GM23248 (cell line): Measurements from ENCODE around the gene TMC1. TPM values are rescaled to one million over a fixed set of nuclear protein-coding genes. Genes with fewer than 3 reads are reported as not detected.

Source experiments
- DNase-seq: peaks from one replicate; pipeline ENCODE4 v3.0.0-alpha.2; 2015
- H2AFZ ChIP-seq: fragments of 200-600 bp; sonication (generic); 2 replicates; pipeline ENCODE4 v1.6.1; 2016; ENCODE audit warnings: antibody characterized with exemption
- H3F3A ChIP-seq: fragments of 200-600 bp; sonication (generic); 2 replicates; pipeline ENCODE4 v1.6.1; 2016; ENCODE audit warnings: mild to moderate bottlenecking, antibody characterized with exemption, mixed run types; ENCODE audit not compliant: insufficient read depth
- H3K27ac ChIP-seq: fragments of 200-600 bp; sonication (generic); 2 replicates; pipeline ENCODE4 v1.5.1; 2016; ENCODE audit warnings: mild to moderate bottlenecking
- H3K27me3 ChIP-seq: fragments of 200-600 bp; sonication (generic); replicated peaks from 2 replicates; pipeline ENCODE4 v1.6.1; 2016; ENCODE audit warnings: mild to moderate bottlenecking; ENCODE audit not compliant: insufficient read depth
- H3K36me3 ChIP-seq: fragments of 200-600 bp; sonication (generic); 2 replicates; pipeline ENCODE4 v1.6.1; 2016; ENCODE audit warnings: low read depth, mild to moderate bottlenecking
- H3K4me1 ChIP-seq: fragments of 200-600 bp; sonication (generic); 2 replicates; pipeline ENCODE4 v1.6.1; 2016; ENCODE audit warnings: mild to moderate bottlenecking; ENCODE audit not compliant: insufficient read depth
- H3K4me2 ChIP-seq: fragments of 200-600 bp; sonication (generic); one replicate; pipeline ENCODE4 v1.6.1; 2016; ENCODE audit warnings: mild to moderate bottlenecking; ENCODE audit not compliant: unreplicated experiment
- H3K4me3 ChIP-seq: fragments of 200-600 bp; sonication (generic); 2 replicates; pipeline ENCODE4 v1.5.1; 2016; ENCODE audit warnings: mild to moderate bottlenecking
- H3K79me2 ChIP-seq: fragments of 200-600 bp; sonication (generic); 2 replicates; pipeline ENCODE4 v1.6.1; 2016; ENCODE audit warnings: mild to moderate bottlenecking; ENCODE audit not compliant: insufficient read depth
- H3K9ac ChIP-seq: fragments of 200-600 bp; sonication (generic); 2 replicates; pipeline ENCODE4 v1.6.1; 2016; ENCODE audit warnings: mild to moderate bottlenecking
- H3K9me2 ChIP-seq: fragments of 200-600 bp; sonication (generic); 2 replicates; pipeline ENCODE4 v1.6.1; 2016; ENCODE audit warnings: mixed run types, mild to moderate bottlenecking, moderate library complexity; ENCODE audit not compliant: insufficient read depth
- H3K9me3 ChIP-seq: fragments of 200-600 bp; sonication (generic); one replicate; pipeline ENCODE4 v1.6.1; 2017; ENCODE audit warnings: low read depth
- H4K20me1 ChIP-seq: fragments of 200-600 bp; sonication (generic); 2 replicates; pipeline ENCODE4 v1.6.0; 2016; ENCODE audit not compliant: insufficient read depth
- EZH2 ChIP-seq: fragments of 200-600 bp; sonication (generic); IDR thresholded peaks from 2 replicates; pipeline ENCODE4 v1.6.1; 2018; ENCODE audit warnings: antibody characterized with exemption, mild to moderate bottlenecking; ENCODE audit not compliant: insufficient read depth, poor library complexity, severe bottlenecking
- EZH2phosphoT487 ChIP-seq: fragments of 200-600 bp; sonication (generic); IDR thresholded peaks from 2 replicates; pipeline ENCODE4 v1.6.1; 2018; ENCODE audit warnings: antibody characterized with exemption, moderate library complexity, mild to moderate bottlenecking, low read depth; ENCODE audit not compliant: insufficient read depth
- WGBS, 2 experiments: methylation state at CpG; one replicate each; pipeline ENCODE4 v1.1.6; 2015 to 2017; ENCODE audit warnings: low lambda C conversion rate in 2 of 2, low coverage in 1 of 2; ENCODE audit errors: missing lambda C conversion rate in 2 of 2; 5-methylcytosine and 5-hydroxymethylcytosine counted together
- in situ Hi-C: fragments of 300-500 bp; cut with MboI; formaldehyde crosslinking; loops from 2 replicates; pipeline ENCODE4 v1.15.0; 2020
- polyA plus RNA-seq: library from polyadenylated mRNA; unstranded; fragments of >200 nt; fragmentation: Nextera tagmentation; extraction: Ambion mirVana; gene quantifications from 2 replicates; pipeline ENCODE4 v1.2.1, GENCODE V29; 2016
- total RNA-seq: library from RNA; depleted of rRNA; stranded (reverse); fragments of >200 nt; shearing (Covaris generic); gene quantifications from 2 replicates; pipeline ENCODE4 v1.2.3, GENCODE V29; 2014

The TMC1 gene
- total and polyA plus RNA-seq, 2 experiments from 2014 or later: 0.45 TPM; not detected in 1

GRCh38 chr9:72643651-72644050 lies 122.2 kb downstream of the TMC1 start:
- in situ Hi-C loops: no loop called here
- Histone ChIP-seq H3K36me3 (no peaks in the 10 kb centered on the region), H3F3A (no peaks in the 10 kb centered on the region), H3K4me2 (no peak overlapping the region), H3K27me3 (no peaks in the 10 kb centered on the region), H3K27ac (no peak overlapping the region), H3K9me3 (no peaks in the 10 kb centered on the region), H3K9me2 (no peaks in the 10 kb centered on the region), H3K79me2 (no peaks in the 10 kb centered on the region), H3K4me3 (no peak overlapping the region), H4K20me1 (no peaks in the 10 kb centered on the region), H3K4me1 (no peaks in the 10 kb centered on the region), H2AFZ (no peak overlapping the region), H3K9ac (no peak overlapping the region)
- DNase-seq: no peak
- TF ChIP-seq EZH2 (no peak), EZH2phosphoT487 (no peak)

GRCh38 chr9:72646061-72646460 lies 124.7 kb downstream of the TMC1 start:
- Histone ChIP-seq H3K4me1 (no peaks in the 10 kb centered on the region), H3K4me2 (no peak overlapping the region), H3K36me3 (no peaks in the 10 kb centered on the region), H3K27ac (no peak overlapping the region), H4K20me1 (no peaks in the 10 kb centered on the region), H3K4me3 (no peak overlapping the region), H3K9me2 (no peaks in the 10 kb centered on the region), H3K9me3 (no peaks in the 10 kb centered on the region), H3K79me2 (no peaks in the 10 kb centered on the region), H3K9ac (no peak overlapping the region), H2AFZ (no peak overlapping the region), H3F3A (no peaks in the 10 kb centered on the region), H3K27me3 (no peaks in the 10 kb centered on the region)
- in situ Hi-C loops: no loop called here
- TF ChIP-seq EZH2: no peak
- TF ChIP-seq EZH2phosphoT487: no peak
- 63 to 84% methylated on average over 1 of the region's 1 CpG for WGBS, 2 experiments
- DNase-seq: no peak

GRCh38 chr9:72648324-72649126 lies 127.1 kb downstream of the TMC1 start:
- H3K27me3 ChIP-seq: no peaks in the 10 kb centered on the region
- no peaks in the 10 kb centered on the region for H3K9me3 ChIP-seq
- no peak overlapping the region for H3K9ac ChIP-seq
- H2AFZ ChIP-seq: no peak overlapping the region
- no peak overlapping the region for H3K4me3 ChIP-seq
- H3K36me3 ChIP-seq: no peaks in the 10 kb centered on the region
- H3K4me1 ChIP-seq: no peaks in the 10 kb centered on the region
- H3K4me2 ChIP-seq: no peak overlapping the region
- 67 to 70% methylated on average over 5 of the region's 5 CpGs for WGBS, 2 experiments
- H3K79me2 ChIP-seq: no peaks in the 10 kb centered on the region
- in situ Hi-C loops: no loop called here
- DNase-seq: no peak
- H3F3A ChIP-seq: no peaks in the 10 kb centered on the region
- H3K9me2 ChIP-seq: no peaks in the 10 kb centered on the region
- H3K27ac ChIP-seq: no peak overlapping the region
- no peaks in the 10 kb centered on the region for H4K20me1 ChIP-seq
- TF ChIP-seq EZH2phosphoT487: no peak
- no peak for TF ChIP-seq EZH2

GRCh38 chr9:72649127-72649442 lies 127.7 kb downstream of the TMC1 start:
- Histone ChIP-seq H3K27me3 (no peaks in the 10 kb centered on the region), H3K4me2 (no peak overlapping the region), H3K36me3 (no peaks in the 10 kb centered on the region), H3K4me3 (no peak overlapping the region), H3F3A (no peaks in the 10 kb centered on the region), H4K20me1 (no peaks in the 10 kb centered on the region), H2AFZ (no peak overlapping the region), H3K9ac (no peak overlapping the region), H3K27ac (no peak overlapping the region), H3K4me1 (no peaks in the 10 kb centered on the region), H3K79me2 (no peaks in the 10 kb centered on the region), H3K9me3 (no peaks in the 10 kb centered on the region), H3K9me2 (no peaks in the 10 kb centered on the region)
- no peak for DNase-seq
- WGBS, 2 experiments: 0 to 18% methylated on average over 1 of the region's 1 CpG
- TF ChIP-seq EZH2: no peak
- no peak for TF ChIP-seq EZH2phosphoT487
- in situ Hi-C loops: no loop called here
